ENCODE results near the gene DDX51. TPM values are rescaled to one million over a fixed set of nuclear protein-coding genes. Genes with fewer than 3 reads are reported as not detected.

Gene DDX51
- total and polyA plus RNA-seq, 4 donors: 2.5 to 7.5 (median 5.5) TPM

DNA sequence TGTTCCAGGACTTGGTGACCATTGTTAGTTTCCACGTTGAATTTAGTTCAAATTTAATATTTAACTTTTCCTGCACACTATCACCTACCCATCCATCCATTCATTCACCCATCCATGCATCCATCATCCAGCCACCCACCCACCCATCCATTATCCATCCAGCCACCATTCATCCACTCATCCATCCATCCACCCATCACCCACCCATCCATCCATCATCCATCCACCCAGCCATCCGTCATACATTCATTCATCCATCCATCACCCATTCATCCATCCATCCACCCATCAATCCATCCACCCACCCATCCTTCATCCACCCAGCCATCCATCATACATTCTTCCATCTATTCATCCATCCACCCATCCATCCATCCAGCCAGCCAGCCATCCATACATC is 22.0 kb upstream of the DDX51 start (continued):
- TF ChIP-seq RXRA (IDR thresholded peaks at IDR 0.05) (no peak), HNF4G (IDR thresholded peaks at IDR 0.05) (no peak), TAF1 (conservative IDR thresholded peaks at IDR 0.05) (no peak)
- TF ChIP-seq, protein P1, sequence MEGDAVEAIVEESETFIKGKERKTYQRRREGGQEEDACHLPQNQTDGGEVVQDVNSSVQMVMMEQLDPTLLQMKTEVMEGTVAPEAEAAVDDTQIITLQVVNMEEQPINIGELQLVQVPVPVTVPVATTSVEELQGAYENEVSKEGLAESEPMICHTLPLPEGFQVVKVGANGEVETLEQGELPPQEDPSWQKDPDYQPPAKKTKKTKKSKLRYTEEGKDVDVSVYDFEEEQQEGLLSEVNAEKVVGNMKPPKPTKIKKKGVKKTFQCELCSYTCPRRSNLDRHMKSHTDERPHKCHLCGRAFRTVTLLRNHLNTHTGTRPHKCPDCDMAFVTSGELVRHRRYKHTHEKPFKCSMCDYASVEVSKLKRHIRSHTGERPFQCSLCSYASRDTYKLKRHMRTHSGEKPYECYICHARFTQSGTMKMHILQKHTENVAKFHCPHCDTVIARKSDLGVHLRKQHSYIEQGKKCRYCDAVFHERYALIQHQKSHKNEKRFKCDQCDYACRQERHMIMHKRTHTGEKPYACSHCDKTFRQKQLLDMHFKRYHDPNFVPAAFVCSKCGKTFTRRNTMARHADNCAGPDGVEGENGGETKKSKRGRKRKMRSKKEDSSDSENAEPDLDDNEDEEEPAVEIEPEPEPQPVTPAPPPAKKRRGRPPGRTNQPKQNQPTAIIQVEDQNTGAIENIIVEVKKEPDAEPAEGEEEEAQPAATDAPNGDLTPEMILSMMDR (IDR thresholded peaks at IDR 0.05; ENCODE audit: low read depth, low read length, missing input control): no peak
- TF ChIP-seq, protein P2, sequence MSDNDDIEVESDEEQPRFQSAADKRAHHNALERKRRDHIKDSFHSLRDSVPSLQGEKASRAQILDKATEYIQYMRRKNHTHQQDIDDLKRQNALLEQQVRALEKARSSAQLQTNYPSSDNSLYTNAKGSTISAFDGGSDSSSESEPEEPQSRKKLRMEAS (IDR thresholded peaks at IDR 0.05): no peak

DNA sequence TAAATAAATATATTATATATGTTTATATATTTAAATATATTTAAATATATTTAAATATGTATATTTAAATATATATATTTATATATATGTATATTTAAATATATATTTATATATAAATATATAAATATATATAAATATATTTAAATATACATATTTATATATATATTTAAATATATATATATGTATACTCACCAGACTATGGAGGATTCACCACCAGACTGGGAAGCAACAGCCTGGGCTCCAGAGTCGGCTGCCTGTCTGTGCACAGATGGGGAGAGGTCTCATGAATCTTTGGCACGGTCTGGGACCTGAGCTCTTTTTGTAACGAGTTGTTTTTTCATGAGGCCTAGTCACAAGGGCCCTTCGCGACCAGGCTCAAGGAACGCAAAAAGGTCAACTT is 21.5 kb upstream of the DDX51 start:
- H3K36me3 ChIP-seq (ENCODE audit: control insufficient read depth in 4 of 4, insufficient read depth in 3 of 4, low read depth in 1 of 4, low read length in 3 of 4): no peaks in the 10 kb centered on the region
- no peak for DNase-seq (ENCODE audit: low spot score)

DNA sequence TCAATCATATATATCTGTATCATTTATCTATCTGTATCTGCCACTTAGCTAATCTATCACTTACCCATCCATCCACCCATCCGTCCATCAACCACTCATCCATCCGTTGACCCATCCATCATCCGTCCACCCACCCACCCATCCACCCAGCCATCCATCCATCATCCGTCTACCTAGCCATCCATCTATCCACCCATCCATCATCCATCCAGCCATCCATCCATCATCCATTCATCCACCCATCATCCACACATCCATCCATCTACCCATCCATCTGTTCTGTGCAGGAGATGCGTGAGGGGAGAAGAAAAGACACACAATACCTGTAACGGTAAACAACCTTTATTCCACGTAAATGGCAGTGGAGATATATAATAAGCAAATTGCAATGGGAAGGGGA is 20.3 kb upstream of the DDX51 start:
- no peaks in the 10 kb centered on the region for H3K9me3 ChIP-seq (ENCODE audit: control insufficient read depth in 4 of 4, low read length in 3 of 4)
- no peaks in the 10 kb centered on the region for H3K36me3 ChIP-seq (ENCODE audit: control insufficient read depth in 4 of 4, insufficient read depth in 3 of 4, low read depth in 1 of 4, low read length in 3 of 4)
- H3K9ac ChIP-seq (ENCODE audit: low read depth in 1 of 2, low read length in 2 of 2): no peak overlapping the region
- WGBS: 80% methylated on average over 7 of the region's 7 CpGs
- H3K4me3 ChIP-seq (ENCODE audit: low read depth in 1 of 3, low read length in 3 of 3): no peak overlapping the region
- no peak for TF ChIP-seq GABPA (IDR thresholded peaks at IDR 0.05 in 1 of 2, conservative IDR thresholded peaks at IDR 0.05 in 1 of 2)
- TF ChIP-seq RAD21 (IDR thresholded peaks at IDR 0.05): no peak
- no peak for TF ChIP-seq HNF4A (conservative IDR thresholded peaks at IDR 0.05)
- no peak for TF ChIP-seq JUND (IDR thresholded peaks at IDR 0.05)
- TF ChIP-seq RXRA (IDR thresholded peaks at IDR 0.05): no peak
- no peak for TF ChIP-seq NR2F2 (IDR thresholded peaks at IDR 0.05)
- TF ChIP-seq, protein P2 (IDR thresholded peaks at IDR 0.05): no peak
- no peak for TF ChIP-seq EGR1 (IDR thresholded peaks at IDR 0.05; ENCODE audit: low read depth in 2 of 2)
- TF ChIP-seq, protein P3, sequence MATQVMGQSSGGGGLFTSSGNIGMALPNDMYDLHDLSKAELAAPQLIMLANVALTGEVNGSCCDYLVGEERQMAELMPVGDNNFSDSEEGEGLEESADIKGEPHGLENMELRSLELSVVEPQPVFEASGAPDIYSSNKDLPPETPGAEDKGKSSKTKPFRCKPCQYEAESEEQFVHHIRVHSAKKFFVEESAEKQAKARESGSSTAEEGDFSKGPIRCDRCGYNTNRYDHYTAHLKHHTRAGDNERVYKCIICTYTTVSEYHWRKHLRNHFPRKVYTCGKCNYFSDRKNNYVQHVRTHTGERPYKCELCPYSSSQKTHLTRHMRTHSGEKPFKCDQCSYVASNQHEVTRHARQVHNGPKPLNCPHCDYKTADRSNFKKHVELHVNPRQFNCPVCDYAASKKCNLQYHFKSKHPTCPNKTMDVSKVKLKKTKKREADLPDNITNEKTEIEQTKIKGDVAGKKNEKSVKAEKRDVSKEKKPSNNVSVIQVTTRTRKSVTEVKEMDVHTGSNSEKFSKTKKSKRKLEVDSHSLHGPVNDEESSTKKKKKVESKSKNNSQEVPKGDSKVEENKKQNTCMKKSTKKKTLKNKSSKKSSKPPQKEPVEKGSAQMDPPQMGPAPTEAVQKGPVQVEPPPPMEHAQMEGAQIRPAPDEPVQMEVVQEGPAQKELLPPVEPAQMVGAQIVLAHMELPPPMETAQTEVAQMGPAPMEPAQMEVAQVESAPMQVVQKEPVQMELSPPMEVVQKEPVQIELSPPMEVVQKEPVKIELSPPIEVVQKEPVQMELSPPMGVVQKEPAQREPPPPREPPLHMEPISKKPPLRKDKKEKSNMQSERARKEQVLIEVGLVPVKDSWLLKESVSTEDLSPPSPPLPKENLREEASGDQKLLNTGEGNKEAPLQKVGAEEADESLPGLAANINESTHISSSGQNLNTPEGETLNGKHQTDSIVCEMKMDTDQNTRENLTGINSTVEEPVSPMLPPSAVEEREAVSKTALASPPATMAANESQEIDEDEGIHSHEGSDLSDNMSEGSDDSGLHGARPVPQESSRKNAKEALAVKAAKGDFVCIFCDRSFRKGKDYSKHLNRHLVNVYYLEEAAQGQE (IDR thresholded peaks at IDR 0.05): no peak
- TF ChIP-seq HNF4G (IDR thresholded peaks at IDR 0.05): no peak
- TF ChIP-seq YY1 (IDR thresholded peaks at IDR 0.05): no peak
- TF ChIP-seq, protein P1 (IDR thresholded peaks at IDR 0.05; ENCODE audit: low read depth, low read length, missing input control): no peak
- TF ChIP-seq, protein P4, sequence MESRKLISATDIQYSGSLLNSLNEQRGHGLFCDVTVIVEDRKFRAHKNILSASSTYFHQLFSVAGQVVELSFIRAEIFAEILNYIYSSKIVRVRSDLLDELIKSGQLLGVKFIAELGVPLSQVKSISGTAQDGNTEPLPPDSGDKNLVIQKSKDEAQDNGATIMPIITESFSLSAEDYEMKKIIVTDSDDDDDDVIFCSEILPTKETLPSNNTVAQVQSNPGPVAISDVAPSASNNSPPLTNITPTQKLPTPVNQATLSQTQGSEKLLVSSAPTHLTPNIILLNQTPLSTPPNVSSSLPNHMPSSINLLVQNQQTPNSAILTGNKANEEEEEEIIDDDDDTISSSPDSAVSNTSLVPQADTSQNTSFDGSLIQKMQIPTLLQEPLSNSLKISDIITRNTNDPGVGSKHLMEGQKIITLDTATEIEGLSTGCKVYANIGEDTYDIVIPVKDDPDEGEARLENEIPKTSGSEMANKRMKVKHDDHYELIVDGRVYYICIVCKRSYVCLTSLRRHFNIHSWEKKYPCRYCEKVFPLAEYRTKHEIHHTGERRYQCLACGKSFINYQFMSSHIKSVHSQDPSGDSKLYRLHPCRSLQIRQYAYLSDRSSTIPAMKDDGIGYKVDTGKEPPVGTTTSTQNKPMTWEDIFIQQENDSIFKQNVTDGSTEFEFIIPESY (IDR thresholded peaks at IDR 0.05): no peak
- no peak for DNase-seq (ENCODE audit: low spot score)
- H3K27me3 ChIP-seq (ENCODE audit: control insufficient read depth in 4 of 4, insufficient read depth in 4 of 4, low read length in 3 of 4): peaks cover 0 to 2% (median 0%) of the 10 kb centered on the region in 4 donors
- peaks cover 2 to 14% (median 11%) of the 10 kb centered on the region in 4 donors for H3K4me1 ChIP-seq (ENCODE audit: control insufficient read depth in 4 of 4, insufficient read depth in 4 of 4, low read length in 3 of 4)
- H3K27ac ChIP-seq (ENCODE audit: low read depth in 1 of 2, low read length in 2 of 2): no peak overlapping the region

More for the DNA sequence above, 21.5 kb upstream of the DDX51 start:
- H3K9me3 ChIP-seq (ENCODE audit: control insufficient read depth in 4 of 4, low read length in 3 of 4): no peaks in the 10 kb centered on the region
- 97% methylated on average over 6 of the region's 6 CpGs for WGBS
- TF ChIP-seq YY1 (IDR thresholded peaks at IDR 0.05): no peak
- no peak for TF ChIP-seq FOXA2 (IDR thresholded peaks at IDR 0.05)
- TF ChIP-seq RXRA (IDR thresholded peaks at IDR 0.05): no peak
- no peak for TF ChIP-seq NR2F2 (IDR thresholded peaks at IDR 0.05)
- no peak for TF ChIP-seq FOXA1 (IDR thresholded peaks at IDR 0.05)
- no peak for TF ChIP-seq TAF1 (conservative IDR thresholded peaks at IDR 0.05)
- no peak for TF ChIP-seq SP1 (IDR thresholded peaks at IDR 0.05)
- no peak for TF ChIP-seq RAD21 (IDR thresholded peaks at IDR 0.05)
- no peak for TF ChIP-seq HNF4G (IDR thresholded peaks at IDR 0.05)
- TF ChIP-seq, protein P4 (IDR thresholded peaks at IDR 0.05): no peak
- peaks cover 2 to 14% (median 11%) of the 10 kb centered on the region in 4 donors for H3K4me1 ChIP-seq (ENCODE audit: control insufficient read depth in 4 of 4, insufficient read depth in 4 of 4, low read length in 3 of 4)
- peaks cover 0 to 4% (median 0%) of the 10 kb centered on the region in 4 donors for H3K27me3 ChIP-seq (ENCODE audit: control insufficient read depth in 4 of 4, insufficient read depth in 4 of 4, low read length in 3 of 4)
- H3K4me3 ChIP-seq (ENCODE audit: low read depth in 1 of 3, low read length in 3 of 3): no peak overlapping the region
- H3K9ac ChIP-seq (ENCODE audit: low read depth in 1 of 2, low read length in 2 of 2): no peak overlapping the region
- no peak overlapping the region for H3K27ac ChIP-seq (ENCODE audit: low read depth in 1 of 2, low read length in 2 of 2)

Data from liver (tissue), 9 donors.